Measurements from ENCODE around the gene DDN. TPM values are rescaled to one million over a fixed set of nuclear protein-coding genes. Genes with fewer than 3 reads are reported as not detected.

Gene DDN
- total RNA-seq, 1 donor from 2014 or later, result 0.26 TPM

GRCh38 chr12:48998497-48999353, 450 bp downstream of the DDN start:
- H3K36me3 ChIP-seq (ENCODE audit: control insufficient read depth, insufficient read depth, low read length), result peaks cover 7% of the 10 kb centered on the region
- peak; percentile 31 for DNase-seq (ENCODE audit: low read depth)
- no peak for TF ChIP-seq CTCF (IDR thresholded peaks at IDR 0.05; ENCODE audit: insufficient read depth, low read length, severe bottlenecking)
- H3K27me3 ChIP-seq (ENCODE audit: control insufficient read depth, insufficient read depth, low read length), result peaks cover 5% of the 10 kb centered on the region
- FAIRE-seq, result no peak
- peak overlapping the region; percentile 37 for H3K4me3 ChIP-seq (ENCODE audit: low read depth, low read length)

GRCh38 chr12:48997719-48998496, 1.3 kb downstream of the DDN start:
- TF ChIP-seq CTCF (IDR thresholded peaks at IDR 0.05; ENCODE audit: insufficient read depth, low read length, severe bottlenecking), result no peak
- peak overlapping the region; percentile 37 for H3K4me3 ChIP-seq (ENCODE audit: low read depth, low read length)
- DNase-seq (ENCODE audit: low read depth), result no peak
- peaks cover 5% of the 10 kb centered on the region for H3K27me3 ChIP-seq (ENCODE audit: control insufficient read depth, insufficient read depth, low read length)
- H3K36me3 ChIP-seq (ENCODE audit: control insufficient read depth, insufficient read depth, low read length), result peaks cover 5% of the 10 kb centered on the region
- no peak for FAIRE-seq

- Histone ChIP-seq H3K36me3 (ENCODE audit: control insufficient read depth, insufficient read depth, low read length) (peaks cover 2% of the 10 kb centered on the region), H3K4me3 (ENCODE audit: low read depth, low read length) (peak overlapping the region; percentile 23), H3K27me3 (ENCODE audit: control insufficient read depth, insufficient read depth, low read length) (peaks cover 5% of the 10 kb centered on the region)
- FAIRE-seq, result no peak
- DNase-seq (ENCODE audit: low read depth), result peak; percentile 53
- TF ChIP-seq CTCF (IDR thresholded peaks at IDR 0.05; ENCODE audit: insufficient read depth, low read length, severe bottlenecking), result peak; percentile 86
These were observed 2.1 kb downstream of the DDN start for GRCh38 chr12:48996794-48997718.

GRCh38 chr12:48995086-48995879, 3.9 kb downstream of the DDN start:
- peaks cover 6% of the 10 kb centered on the region for H3K27me3 ChIP-seq (ENCODE audit: control insufficient read depth, insufficient read depth, low read length)
- TF ChIP-seq CTCF (IDR thresholded peaks at IDR 0.05; ENCODE audit: insufficient read depth, low read length, severe bottlenecking), result peak; percentile 85
- no peak overlapping the region for H3K4me3 ChIP-seq (ENCODE audit: low read depth, low read length)
- no peak for FAIRE-seq
- no peaks in the 10 kb centered on the region for H3K36me3 ChIP-seq (ENCODE audit: control insufficient read depth, insufficient read depth, low read length)
- DNase-seq (ENCODE audit: low read depth), result peak; percentile 59
